Measurements from ENCODE around the gene NADK2.

The NADK2 gene

DNA sequence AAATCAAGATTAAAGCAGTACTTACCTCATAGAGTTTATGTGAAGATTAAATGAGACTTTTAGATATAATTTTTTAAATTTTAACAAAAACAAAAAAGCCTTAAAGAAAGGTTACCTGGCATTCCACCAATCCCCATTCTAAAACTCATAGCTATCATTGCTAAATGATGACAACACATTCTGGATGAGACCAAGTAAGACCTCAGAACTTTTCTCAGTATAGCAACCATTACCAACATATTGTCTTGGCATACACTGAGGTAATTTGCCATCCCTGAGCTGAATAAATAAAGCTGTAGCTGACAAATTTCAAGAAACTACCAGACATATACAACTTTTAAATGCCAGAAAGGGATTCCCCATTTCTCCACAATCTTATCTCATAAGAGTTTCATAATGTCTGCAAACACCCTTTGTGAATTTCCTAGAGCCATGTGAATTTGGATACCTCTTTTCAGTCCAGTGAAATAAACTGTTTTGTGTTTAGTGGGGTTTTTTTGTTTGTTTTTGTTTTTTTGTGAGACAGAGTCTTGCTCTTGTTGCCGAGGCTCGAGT is 30.5 kb upstream of the NADK2 start:
- Histone ChIP-seq H3K4me3 (ENCODE audit: insufficient read depth, low read depth, low read length) (no peak overlapping the region), H3K4me1 (ENCODE audit: control insufficient read depth, insufficient read depth, low read length) (no peaks in the 10 kb centered on the region), H3K27me3 (ENCODE audit: control insufficient read depth, insufficient read depth, low read length, poor library complexity, severe bottlenecking) (no peaks in the 10 kb centered on the region), H3K27ac (ENCODE audit: insufficient read depth, low read depth, low read length, poor library complexity, severe bottlenecking) (no peak overlapping the region), H3K9me3 (ENCODE audit: control insufficient read depth, low read length) (no peaks in the 10 kb centered on the region), H3K36me3 (ENCODE audit: control insufficient read depth, insufficient read depth, low read length) (no peaks in the 10 kb centered on the region)
- WGBS, 2 experiments = 79 to 95% methylated on average over 2 of the region's 2 CpGs

DNA sequence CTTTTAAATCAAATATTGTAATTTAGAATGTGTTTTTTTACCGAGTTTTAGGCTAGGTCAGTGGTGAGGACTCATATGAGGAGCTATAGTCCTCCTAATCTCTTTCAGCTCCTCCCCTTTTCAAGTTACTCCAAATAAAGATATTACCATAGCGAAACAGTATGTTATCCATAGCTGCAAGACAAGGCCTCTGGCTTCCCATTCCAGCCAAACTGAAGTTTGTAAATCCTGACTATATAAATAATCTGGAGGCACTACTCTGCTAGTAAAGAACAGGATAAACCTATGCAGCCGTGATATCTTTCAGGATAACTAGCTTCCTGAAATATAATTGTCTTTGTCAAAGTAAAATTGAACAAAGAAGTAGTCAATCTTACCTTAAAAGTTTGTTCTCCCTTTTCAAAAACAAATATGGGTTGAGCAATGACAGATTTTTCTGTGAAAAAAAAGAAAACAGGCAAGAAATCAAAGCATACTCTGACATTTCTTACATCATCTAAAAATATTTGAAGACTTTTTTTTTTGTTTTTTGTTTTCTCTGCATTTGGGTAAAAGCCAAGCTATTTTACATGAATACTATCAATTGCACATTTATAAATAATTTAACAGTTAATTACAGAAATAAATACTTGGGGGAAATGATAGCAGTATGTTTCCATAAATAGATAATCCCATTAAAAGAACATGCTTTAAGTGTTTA is 29.3 kb upstream of the NADK2 start:
- no peak overlapping the region for H3K4me3 ChIP-seq (ENCODE audit: insufficient read depth, low read depth, low read length)
- no peaks in the 10 kb centered on the region for H3K9me3 ChIP-seq (ENCODE audit: control insufficient read depth, low read length)
- no peaks in the 10 kb centered on the region for H3K36me3 ChIP-seq (ENCODE audit: control insufficient read depth, insufficient read depth, low read length)
- WGBS, 2 experiments = 89 to 92% methylated on average over 2 of the region's 3 CpGs
- no peaks in the 10 kb centered on the region for H3K27me3 ChIP-seq (ENCODE audit: control insufficient read depth, insufficient read depth, low read length, poor library complexity, severe bottlenecking)
- H3K27ac ChIP-seq (ENCODE audit: insufficient read depth, low read depth, low read length, poor library complexity, severe bottlenecking) = no peak overlapping the region
- no peaks in the 10 kb centered on the region for H3K4me1 ChIP-seq (ENCODE audit: control insufficient read depth, insufficient read depth, low read length)

DNA sequence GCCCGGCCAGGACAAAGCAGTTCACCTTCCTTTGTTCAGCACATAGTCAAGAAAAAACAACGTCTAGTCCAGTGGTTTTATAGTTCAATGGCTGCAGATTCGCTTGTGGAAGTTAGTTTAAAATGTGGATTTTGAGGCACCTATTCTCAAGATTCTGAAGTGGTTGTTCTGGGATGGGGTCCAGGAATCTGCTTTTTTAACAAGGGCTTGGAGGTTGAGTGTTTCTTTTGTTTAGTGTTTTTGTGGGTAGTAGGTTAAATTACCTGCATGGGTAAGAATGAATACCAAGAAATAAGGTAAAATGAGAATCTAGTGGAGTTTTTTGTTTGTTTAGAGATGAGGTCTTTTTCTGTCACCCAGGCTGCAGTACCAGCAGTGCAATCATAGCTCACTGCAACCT is 28.4 kb upstream of the NADK2 start:
- WGBS, 2 experiments = 87 to 96% methylated on average over 3 of the region's 3 CpGs
- Histone ChIP-seq H3K27me3 (ENCODE audit: control insufficient read depth, insufficient read depth, low read length, poor library complexity, severe bottlenecking) (no peaks in the 10 kb centered on the region), H3K36me3 (ENCODE audit: control insufficient read depth, insufficient read depth, low read length) (no peaks in the 10 kb centered on the region), H3K4me3 (ENCODE audit: insufficient read depth, low read depth, low read length) (no peak overlapping the region), H3K27ac (ENCODE audit: insufficient read depth, low read depth, low read length, poor library complexity, severe bottlenecking) (no peak overlapping the region), H3K4me1 (ENCODE audit: control insufficient read depth, insufficient read depth, low read length) (no peaks in the 10 kb centered on the region), H3K9me3 (ENCODE audit: control insufficient read depth, low read length) (no peaks in the 10 kb centered on the region)

DNA sequence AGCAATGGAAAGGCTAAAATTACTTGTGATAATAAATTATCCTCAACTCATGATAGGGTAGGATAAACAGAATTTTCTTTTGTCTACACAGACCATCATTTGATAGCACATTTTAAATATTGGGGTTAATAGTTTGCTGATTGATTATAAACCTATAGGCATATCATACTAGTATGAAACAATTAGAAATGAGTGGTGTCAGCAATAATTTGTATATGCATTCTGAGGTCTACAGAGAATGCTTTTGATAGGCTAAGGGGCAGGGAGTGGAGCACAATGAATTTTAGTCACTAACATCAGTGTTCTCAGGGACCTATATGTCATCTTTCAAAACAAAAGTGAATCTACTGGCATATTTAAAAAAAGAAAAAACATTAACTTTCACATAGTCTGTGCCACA is 27.8 kb upstream of the NADK2 start:
- H3K4me3 ChIP-seq (ENCODE audit: insufficient read depth, low read depth, low read length) = no peak overlapping the region
- H3K9me3 ChIP-seq (ENCODE audit: control insufficient read depth, low read length) = no peaks in the 10 kb centered on the region
- no peaks in the 10 kb centered on the region for H3K36me3 ChIP-seq (ENCODE audit: control insufficient read depth, insufficient read depth, low read length)
- no peak overlapping the region for H3K27ac ChIP-seq (ENCODE audit: insufficient read depth, low read depth, low read length, poor library complexity, severe bottlenecking)
- H3K27me3 ChIP-seq (ENCODE audit: control insufficient read depth, insufficient read depth, low read length, poor library complexity, severe bottlenecking) = no peaks in the 10 kb centered on the region
- no peaks in the 10 kb centered on the region for H3K4me1 ChIP-seq (ENCODE audit: control insufficient read depth, insufficient read depth, low read length)

DNA sequence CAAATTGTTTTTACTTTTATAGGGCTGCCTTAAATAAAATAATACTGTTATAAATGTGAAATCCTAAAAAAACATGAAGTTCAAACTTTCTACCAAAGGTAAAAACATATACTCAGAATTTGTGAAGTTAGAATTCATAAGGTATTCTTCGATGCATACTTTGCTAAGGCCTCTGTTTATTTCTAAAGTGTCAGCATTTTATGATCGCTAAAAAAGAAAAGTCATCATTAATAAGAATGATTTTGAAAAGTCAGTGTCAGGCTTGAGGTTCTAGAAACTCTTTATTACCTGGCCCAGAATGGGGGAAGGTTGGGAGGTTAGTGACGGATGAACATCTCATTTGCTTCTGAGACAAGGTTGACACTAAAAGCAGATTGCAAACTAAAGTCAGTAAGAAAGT is 26.2 kb upstream of the NADK2 start:
- no peak overlapping the region for H3K27ac ChIP-seq (ENCODE audit: insufficient read depth, low read depth, low read length, poor library complexity, severe bottlenecking)
- no peaks in the 10 kb centered on the region for H3K27me3 ChIP-seq (ENCODE audit: control insufficient read depth, insufficient read depth, low read length, poor library complexity, severe bottlenecking)
- H3K36me3 ChIP-seq (ENCODE audit: control insufficient read depth, insufficient read depth, low read length) = no peaks in the 10 kb centered on the region
- H3K4me3 ChIP-seq (ENCODE audit: insufficient read depth, low read depth, low read length) = no peak overlapping the region
- no peaks in the 10 kb centered on the region for H3K9me3 ChIP-seq (ENCODE audit: control insufficient read depth, low read length)
- WGBS, 2 experiments = 95 to 97% methylated on average over 3 of the region's 3 CpGs
- H3K4me1 ChIP-seq (ENCODE audit: control insufficient read depth, insufficient read depth, low read length) = no peaks in the 10 kb centered on the region

DNA sequence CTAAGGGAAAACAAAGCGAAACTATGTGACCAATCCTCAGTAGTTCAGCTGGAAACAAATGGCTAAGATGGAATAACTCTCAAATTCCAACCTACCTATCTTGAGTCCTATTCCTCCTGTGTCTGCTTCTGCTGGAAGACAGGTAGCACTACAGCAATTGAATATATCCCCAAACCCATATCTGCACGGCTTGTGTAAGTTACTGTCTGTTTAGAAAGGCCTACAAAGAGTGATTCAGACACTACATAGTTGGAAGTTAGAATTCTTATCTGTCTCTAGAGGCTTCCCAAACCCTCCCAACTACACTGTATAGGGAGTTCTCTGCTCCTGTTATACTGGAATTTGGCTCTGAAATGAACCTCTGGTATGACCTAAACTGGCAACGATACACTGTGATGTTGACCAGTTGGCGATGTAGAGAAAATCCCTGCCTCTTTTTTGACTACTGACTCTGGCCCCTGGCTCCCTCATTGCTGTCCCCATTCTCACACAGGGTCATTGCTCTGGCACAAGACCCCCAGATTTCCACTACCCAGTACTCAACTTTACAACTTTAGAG is 22.6 kb upstream of the NADK2 start:
- no peaks in the 10 kb centered on the region for H3K4me1 ChIP-seq (ENCODE audit: control insufficient read depth, insufficient read depth, low read length)
- WGBS, 2 experiments = 96 to 97% methylated on average over 3 to 4 of the region's 4 CpGs
- H3K9me3 ChIP-seq (ENCODE audit: control insufficient read depth, low read length) = no peaks in the 10 kb centered on the region
- H3K27me3 ChIP-seq (ENCODE audit: control insufficient read depth, insufficient read depth, low read length, poor library complexity, severe bottlenecking) = no peaks in the 10 kb centered on the region
- H3K27ac ChIP-seq (ENCODE audit: insufficient read depth, low read depth, low read length, poor library complexity, severe bottlenecking) = no peak overlapping the region
- no peak overlapping the region for H3K4me3 ChIP-seq (ENCODE audit: insufficient read depth, low read depth, low read length)
- no peaks in the 10 kb centered on the region for H3K36me3 ChIP-seq (ENCODE audit: control insufficient read depth, insufficient read depth, low read length)

DNA sequence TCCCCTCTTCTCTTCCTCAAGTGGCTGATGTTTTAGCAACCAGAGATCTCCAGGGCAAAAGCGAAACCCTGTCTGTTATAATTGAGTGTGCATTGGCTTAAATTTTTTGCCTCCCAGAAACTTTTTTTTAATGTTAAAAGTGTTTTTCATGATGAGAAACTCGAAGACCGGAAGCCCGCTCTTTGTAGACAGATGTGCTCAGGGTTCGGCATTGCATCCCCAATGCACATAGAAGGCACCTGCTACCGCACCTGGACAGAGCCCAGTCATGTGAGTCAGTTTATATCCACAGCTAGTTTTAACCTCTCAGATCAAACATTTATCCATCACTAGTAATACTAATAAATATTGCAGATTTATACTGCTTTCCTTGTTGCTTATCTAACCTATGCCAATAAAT is 19.5 kb upstream of the NADK2 start:
- H3K4me1 ChIP-seq (ENCODE audit: control insufficient read depth, insufficient read depth, low read length) = no peaks in the 10 kb centered on the region
- 95 to 97% methylated on average over 6 of the region's 6 CpGs for WGBS, 2 experiments
- H3K4me3 ChIP-seq (ENCODE audit: insufficient read depth, low read depth, low read length) = no peak overlapping the region
- no peaks in the 10 kb centered on the region for H3K36me3 ChIP-seq (ENCODE audit: control insufficient read depth, insufficient read depth, low read length)
- no peaks in the 10 kb centered on the region for H3K9me3 ChIP-seq (ENCODE audit: control insufficient read depth, low read length)
- H3K27me3 ChIP-seq (ENCODE audit: control insufficient read depth, insufficient read depth, low read length, poor library complexity, severe bottlenecking) = no peaks in the 10 kb centered on the region
- H3K27ac ChIP-seq (ENCODE audit: insufficient read depth, low read depth, low read length, poor library complexity, severe bottlenecking) = no peak overlapping the region

DNA sequence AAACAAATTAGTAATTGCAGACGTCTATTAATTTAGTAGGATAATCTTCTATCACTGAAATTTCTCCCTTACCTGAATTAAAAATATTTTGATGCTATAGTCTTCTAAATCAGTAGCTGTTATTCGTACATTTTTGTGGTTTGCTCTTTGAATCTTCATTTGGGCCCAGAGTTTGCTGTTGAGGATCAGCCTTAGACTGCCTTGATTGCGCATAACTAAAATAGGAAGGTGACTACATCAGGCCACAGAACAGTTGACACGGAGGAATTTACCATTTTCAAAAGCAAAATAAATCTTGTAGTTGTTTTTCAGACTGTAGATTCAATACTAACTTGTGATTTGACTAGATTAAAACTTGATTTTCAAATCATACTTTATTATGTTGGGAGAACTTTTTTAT is 11.8 kb upstream of the NADK2 start:
- Histone ChIP-seq H3K27ac (ENCODE audit: insufficient read depth, low read depth, low read length, poor library complexity, severe bottlenecking) (no peak overlapping the region), H3K4me3 (ENCODE audit: insufficient read depth, low read depth, low read length) (no peak overlapping the region), H3K4me1 (ENCODE audit: control insufficient read depth, insufficient read depth, low read length) (no peaks in the 10 kb centered on the region), H3K36me3 (ENCODE audit: control insufficient read depth, insufficient read depth, low read length) (no peaks in the 10 kb centered on the region), H3K9me3 (ENCODE audit: control insufficient read depth, low read length) (no peaks in the 10 kb centered on the region), H3K27me3 (ENCODE audit: control insufficient read depth, insufficient read depth, low read length, poor library complexity, severe bottlenecking) (no peaks in the 10 kb centered on the region)
- 70 to 92% methylated on average over 2 to 4 of the region's 4 CpGs for WGBS, 2 experiments

DNA sequence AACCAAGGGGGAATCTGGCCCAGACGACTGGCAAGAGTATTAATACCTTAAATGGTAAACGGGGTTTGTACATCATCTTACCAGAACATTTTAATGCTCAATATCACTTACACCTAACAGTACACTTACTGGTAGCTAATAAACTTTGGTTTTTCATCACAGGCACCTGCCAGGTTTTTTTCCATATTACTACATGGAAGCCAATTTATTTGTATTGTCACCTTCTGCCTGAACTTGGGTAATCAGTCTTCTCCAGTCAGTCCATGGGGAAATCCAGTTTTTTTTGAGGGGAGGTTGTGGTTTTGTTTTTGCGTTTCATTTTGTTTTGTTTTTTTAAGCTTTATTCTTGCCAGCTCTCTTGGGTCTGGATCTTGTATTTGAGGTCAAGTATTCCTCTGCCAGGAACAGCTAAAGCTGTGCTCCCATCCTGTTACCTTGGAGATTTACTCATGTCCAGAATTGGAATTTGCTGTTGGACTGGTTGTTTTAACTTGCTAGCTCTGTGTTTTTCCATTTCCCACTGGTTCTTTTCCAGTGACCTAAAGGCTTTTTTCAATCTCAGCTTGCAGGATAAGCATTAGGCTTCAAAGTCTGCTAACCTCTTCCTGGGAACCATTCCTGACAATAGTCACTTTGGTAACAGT is 11.1 kb upstream of the NADK2 start:
- H3K4me1 ChIP-seq (ENCODE audit: control insufficient read depth, insufficient read depth, low read length) = no peaks in the 10 kb centered on the region
- H3K36me3 ChIP-seq (ENCODE audit: control insufficient read depth, insufficient read depth, low read length) = no peaks in the 10 kb centered on the region
- H3K27ac ChIP-seq (ENCODE audit: insufficient read depth, low read depth, low read length, poor library complexity, severe bottlenecking) = no peak overlapping the region
- WGBS, 2 experiments = 92% methylated on average over 3 of the region's 3 CpGs
- H3K27me3 ChIP-seq (ENCODE audit: control insufficient read depth, insufficient read depth, low read length, poor library complexity, severe bottlenecking) = no peaks in the 10 kb centered on the region
- H3K9me3 ChIP-seq (ENCODE audit: control insufficient read depth, low read length) = no peaks in the 10 kb centered on the region
- no peak overlapping the region for H3K4me3 ChIP-seq (ENCODE audit: insufficient read depth, low read depth, low read length)

DNA sequence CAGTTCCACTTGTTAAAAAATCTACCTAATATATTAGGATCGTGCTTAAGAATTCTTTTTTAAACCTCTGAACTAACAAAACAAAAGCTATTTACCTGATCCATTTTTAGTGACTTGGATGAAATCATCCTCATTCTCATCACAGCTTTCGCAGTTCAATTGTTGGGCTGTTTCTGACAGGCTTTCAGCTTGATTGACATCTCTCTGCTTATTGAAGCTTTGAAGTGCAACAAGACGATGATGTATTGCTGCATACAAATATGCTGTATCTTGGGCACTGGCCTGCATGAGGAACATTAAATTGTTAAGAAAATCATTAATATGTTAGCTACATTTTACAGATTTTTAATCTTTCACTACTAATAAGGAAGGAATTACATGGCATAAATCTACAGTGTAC is 9.5 kb upstream of the NADK2 start:
- H3K27ac ChIP-seq (ENCODE audit: insufficient read depth, low read depth, low read length, poor library complexity, severe bottlenecking) = no peak overlapping the region
- no peaks in the 10 kb centered on the region for H3K4me1 ChIP-seq (ENCODE audit: control insufficient read depth, insufficient read depth, low read length)
- no peaks in the 10 kb centered on the region for H3K36me3 ChIP-seq (ENCODE audit: control insufficient read depth, insufficient read depth, low read length)
- 95 to 97% methylated on average over 3 of the region's 3 CpGs for WGBS, 2 experiments
- H3K9me3 ChIP-seq (ENCODE audit: control insufficient read depth, low read length) = no peaks in the 10 kb centered on the region
- H3K27me3 ChIP-seq (ENCODE audit: control insufficient read depth, insufficient read depth, low read length, poor library complexity, severe bottlenecking) = no peaks in the 10 kb centered on the region
- no peak overlapping the region for H3K4me3 ChIP-seq (ENCODE audit: insufficient read depth, low read depth, low read length)
